ENCODE results near the gene RANGAP1.
"Not testable (repeated sequence)": the region's sequence is repeated elsewhere in the genome, so short reads cannot be mapped to it uniquely, and the experiment has no call there.

The RANGAP1 gene

GRCh38 chr22:41301085-41302020, 15.4 kb upstream of the RANGAP1 start, which contains the start of gene ZC3H7B:
TSS of gene ZC3H7B (plus strand) at chr22:41301525. CDS start at chr22:41320661, 19,136 bp downstream.
- DNase-seq (ENCODE audit: low read depth in 2 of 2, low spot score in 1 of 2) = peak; percentile 47 to 68

- no peak for DNase-seq (ENCODE audit: low read depth in 2 of 2, low spot score in 1 of 2)
Measured at GRCh38 chr22:41300661-41301060, 14.7 kb upstream of the RANGAP1 start.

- no peak for DNase-seq (ENCODE audit: low read depth in 2 of 2, low spot score in 1 of 2)
Measured at GRCh38 chr22:41296826-41297667, 11.1 kb upstream of the RANGAP1 start.

GRCh38 chr22:41294816-41295215, 8.8 kb upstream of the RANGAP1 start:
- not testable (repeated sequence) for DNase-seq (ENCODE audit: low read depth in 2 of 2, low spot score in 1 of 2)

- no peak for DNase-seq (ENCODE audit: low read depth in 2 of 2, low spot score in 1 of 2)
Measured at GRCh38 chr22:41290262-41291221, 4.6 kb upstream of the RANGAP1 start.

- no peak for DNase-seq (ENCODE audit: low read depth in 2 of 2, low spot score in 1 of 2)
Measured at GRCh38 chr22:41289671-41290070, 3.7 kb upstream of the RANGAP1 start.

- no peak for DNase-seq (ENCODE audit: low read depth in 2 of 2, low spot score in 1 of 2)
Measured at GRCh38 chr22:41288245-41288946, 2.4 kb upstream of the RANGAP1 start.

- no peak for DNase-seq (ENCODE audit: low read depth in 2 of 2, low spot score in 1 of 2)
Measured at GRCh38 chr22:41286639-41287091, 678 bp upstream of the RANGAP1 start.

GRCh38 chr22:41285441-41285819, 557 bp downstream of the RANGAP1 start:
- DNase-seq (ENCODE audit: low read depth in 2 of 2, low spot score in 1 of 2) = peak; percentile 39 to 55

GRCh38 chr22:41284465-41284864, 1.5 kb downstream of the RANGAP1 start:
- no peak for DNase-seq (ENCODE audit: low read depth in 2 of 2, low spot score in 1 of 2)

- no peak for DNase-seq (ENCODE audit: low read depth in 2 of 2, low spot score in 1 of 2)
Measured at GRCh38 chr22:41280854-41281253, 5.1 kb downstream of the RANGAP1 start.

GRCh38 chr22:41280065-41280464, 5.9 kb downstream of the RANGAP1 start:
- no peak for DNase-seq (ENCODE audit: low read depth in 2 of 2, low spot score in 1 of 2)

- no peak for DNase-seq (ENCODE audit: low read depth in 2 of 2, low spot score in 1 of 2)
Measured at GRCh38 chr22:41274856-41275255, 11.1 kb downstream of the RANGAP1 start.

- DNase-seq (ENCODE audit: low read depth in 2 of 2, low spot score in 1 of 2) = no peak
Measured at GRCh38 chr22:41273128-41273527, 12.9 kb downstream of the RANGAP1 start.

GRCh38 chr22:41271787-41272186, 14.2 kb downstream of the RANGAP1 start:
- DNase-seq (ENCODE audit: low read depth in 2 of 2, low spot score in 1 of 2) = no peak

GRCh38 chr22:41267958-41268357, 18.0 kb downstream of the RANGAP1 start:
- DNase-seq (ENCODE audit: low read depth in 2 of 2, low spot score in 1 of 2) = no peak

- no peak for DNase-seq (ENCODE audit: low read depth in 2 of 2, low spot score in 1 of 2)
Measured at GRCh38 chr22:41264408-41264941, 21.5 kb downstream of the RANGAP1 start.

GRCh38 chr22:41263704-41264103, 22.3 kb downstream of the RANGAP1 start:
- DNase-seq (ENCODE audit: low read depth in 2 of 2, low spot score in 1 of 2) = no peak

- DNase-seq (ENCODE audit: low read depth in 2 of 2, low spot score in 1 of 2) = no peak
Measured at GRCh38 chr22:41262250-41262765, 23.7 kb downstream of the RANGAP1 start.
